CD4-positive, alpha-beta T cell (primary cell): ENCODE data around the gene GBP3. TPM values are rescaled to one million over a fixed set of nuclear protein-coding genes. Genes with fewer than 3 reads are reported as not detected.
"Not testable (repeated sequence)": the region's sequence is repeated elsewhere in the genome, so short reads cannot be mapped to it uniquely, and the experiment has no call there.

Experiments
- ATAC-seq: fragments of 200-7000 bp; cut with Tn5 transposase; one replicate; pipeline ENCODE4 v1.10.0; 2022; ENCODE audit warnings: mild to moderate bottlenecking; ENCODE audit not compliant: poor library complexity
- CTCF ChIA-PET: fragments of 350-600 bp; sonication (Branson Sonifier 250); formaldehyde crosslinking; loops from one replicate; lab custom pipeline; 2021; ENCODE audit warnings: antibody characterized with exemption, inconsistent platforms; lab: Charles Lee
- POLR2A ChIA-PET: fragments of 350-600 bp; sonication (Branson Sonifier 250); formaldehyde crosslinking; loops from one replicate; lab custom pipeline; 2021; ENCODE audit warnings: antibody characterized with exemption, inconsistent platforms; lab: Charles Lee
- DNase-seq, 14 experiments: peaks; one replicate each; pipeline ENCODE4 v3.0.0-alpha.2; 2013 to 2020; ENCODE audit warnings: mixed read lengths in 2 of 14
- H3K27ac ChIP-seq, 2 donors: one replicate each; pipeline versions ENCODE4 v1.5.1 to v1.7.0; 2013; ENCODE audit warnings: low read length in 2 of 2, low read depth in 1 of 2, mild to moderate bottlenecking in 1 of 2
- H3K27me3 ChIP-seq, 2 experiments: 1 replicate in 1 of 2; 2 replicates in 1 of 2; pipeline versions ENCODE4 v1.6.1 to v1.7.0; 2013; ENCODE audit warnings: low read length in 2 of 2, control low read depth in 1 of 2, mild to moderate bottlenecking in 1 of 2, moderate library complexity in 1 of 2; ENCODE audit not compliant: insufficient read depth in 2 of 2, control insufficient read depth in 1 of 2
- H3K36me3 ChIP-seq: one replicate; pipeline ENCODE4 v1.6.1; 2013; ENCODE audit warnings: low read length, control low read depth; ENCODE audit not compliant: insufficient read depth
- H3K4me1 ChIP-seq: one replicate; pipeline ENCODE4 v1.6.1; 2013; ENCODE audit warnings: low read length, control low read depth; ENCODE audit not compliant: insufficient read depth
- H3K4me3 ChIP-seq: one replicate; pipeline ENCODE4 v1.5.1; 2013; ENCODE audit warnings: mild to moderate bottlenecking, low read length, moderate library complexity
- H3K9me3 ChIP-seq, 2 experiments: 1 replicate in 1 of 2; 2 replicates in 1 of 2; pipeline versions ENCODE4 v1.6.1 to v1.7.0; 2013; ENCODE audit warnings: low read length in 2 of 2, mild to moderate bottlenecking in 2 of 2, control low read depth in 1 of 2, moderate library complexity in 1 of 2; ENCODE audit not compliant: control insufficient read depth in 1 of 2, insufficient read depth in 1 of 2
- H3K27ac Mint-ChIP-seq: one replicate; pipeline ENCODE4 v1.8.0; 2020; ENCODE audit warnings: mixed read lengths
- H3K27me3 Mint-ChIP-seq: one replicate; pipeline ENCODE4 v1.8.0; 2021; ENCODE audit warnings: mixed read lengths
- H3K36me3 Mint-ChIP-seq: one replicate; pipeline ENCODE4 v1.8.0; 2021; ENCODE audit warnings: low read depth, mixed read lengths
- H3K4me1 Mint-ChIP-seq: one replicate; pipeline ENCODE4 v1.8.0; 2021; ENCODE audit warnings: low read depth, mixed read lengths
- H3K4me3 Mint-ChIP-seq: one replicate; pipeline ENCODE4 v1.8.0; 2020; ENCODE audit warnings: mild to moderate bottlenecking, mixed read lengths
- H3K9me3 Mint-ChIP-seq: one replicate; pipeline ENCODE4 v1.8.0; 2020; ENCODE audit warnings: mixed read lengths
- CTCF ChIP-seq: fragments of 200-600 bp; IDR thresholded peaks from one replicate; pipeline ENCODE4 v1.8.0; 2022; ENCODE audit warnings: antibody characterized with exemption, mild to moderate bottlenecking
- intact Hi-C, 2 experiments: fragments of 100-400 bp; cut with DNase I in 1 of 2; cut with micrococcal nuclease in 1 of 2; formaldehyde crosslinking; loops; one replicate each; pipeline versions ENCODE4 v1.15.1 to v1.9.0; 2023 to 2025; cut with DNase I, micrococcal nuclease
- total RNA-seq, 174 experiments: library from RNA in 2 of 174; stranded (reverse) in 2 of 174; gene quantifications; one replicate each; pipeline ENCODE4 v1.2.3 and lab custom pipeline; 2021 to 2026

GBP3 gene
- total RNA-seq, 2 experiments from 2014 or later: 17.5 to 20.7 TPM

DNA sequence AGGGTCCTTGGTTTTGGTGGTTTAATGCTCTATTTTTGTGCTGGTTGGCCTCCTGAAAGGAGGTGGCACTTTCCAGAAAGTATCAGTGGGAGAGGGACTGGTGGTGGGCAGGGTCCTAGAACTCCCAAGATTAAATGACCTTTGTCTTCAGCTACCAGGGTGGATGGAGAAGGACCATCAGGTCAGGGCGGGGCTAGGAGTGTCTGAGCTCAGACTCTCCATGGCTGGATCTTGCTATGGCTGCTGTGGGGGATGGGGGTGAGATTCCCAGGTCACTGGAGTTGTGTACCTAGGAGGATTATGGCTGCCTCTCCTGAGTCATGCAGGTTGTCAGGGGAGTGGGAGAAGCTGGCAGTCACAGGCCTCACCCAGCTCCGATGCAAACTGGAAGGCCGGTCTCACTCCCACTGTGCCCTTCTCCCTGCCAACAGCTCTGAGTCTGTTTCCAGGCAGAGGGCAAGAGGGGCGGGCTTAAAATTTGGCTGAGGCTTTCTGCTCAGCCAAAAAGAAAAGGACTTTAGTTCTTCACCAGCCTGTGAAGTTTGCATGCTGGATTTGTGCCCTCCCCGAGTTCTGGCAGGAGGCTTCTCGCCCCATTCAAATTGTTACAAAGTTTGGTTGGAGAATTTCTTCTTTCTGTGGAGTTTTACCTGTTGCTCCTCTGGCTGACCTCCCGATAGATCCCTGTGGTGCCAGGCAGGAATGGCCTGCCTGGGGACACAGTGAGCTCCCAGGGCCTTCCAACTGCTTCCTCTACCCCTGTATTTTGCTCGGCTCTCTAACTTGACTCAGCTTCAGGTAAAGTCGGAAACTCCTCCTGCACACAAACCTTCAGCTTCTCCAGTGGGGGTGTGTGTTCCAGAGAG, 17.1 kb downstream of the GBP3 start:
- peaks cover 10% of the 10 kb centered on the region for H3K4me1 ChIP-seq
- Mint-ChIP-seq H3K4me1 (peaks cover 37% of the 10 kb centered on the region), H3K27ac (no peak overlapping the region), H3K36me3 (peaks cover 72% of the 10 kb centered on the region), H3K4me3 (no peak overlapping the region), H3K27me3 (no peaks in the 10 kb centered on the region), H3K9me3 (no peaks in the 10 kb centered on the region)
- H3K4me3 ChIP-seq: no peak overlapping the region
- no peak overlapping the region for H3K27ac ChIP-seq
- no peak for TF ChIP-seq CTCF
- DNase-seq: no peak
- H3K36me3 ChIP-seq: peaks cover 56% of the 10 kb centered on the region
- ATAC-seq: no peak
- ChIA-PET POLR2A (no interaction called here), CTCF (no interaction called here)
- H3K27me3 ChIP-seq: no peaks in the 10 kb centered on the region
- intact Hi-C loops: no loop called here
- H3K9me3 ChIP-seq: no peaks in the 10 kb centered on the region

DNA sequence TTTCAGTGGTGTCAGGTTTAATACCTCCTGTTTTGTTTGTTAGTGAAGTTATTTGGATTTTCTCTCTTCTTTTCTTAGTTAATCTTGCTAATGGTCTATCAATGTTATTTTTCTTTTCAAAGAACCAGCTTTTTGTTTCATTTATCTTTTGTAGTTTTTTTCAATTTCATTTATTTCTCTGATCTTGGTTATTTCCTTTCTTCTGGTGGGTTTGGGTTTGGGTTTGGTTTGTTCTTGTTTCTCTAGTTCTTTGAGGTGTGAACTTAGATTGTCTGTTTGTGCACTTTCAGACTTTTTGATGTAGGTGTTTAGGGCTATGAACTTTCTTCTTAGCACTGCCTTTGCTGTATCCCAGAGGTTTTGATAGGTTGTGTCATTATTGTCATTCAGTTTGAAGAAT, 20.5 kb downstream of the GBP3 start:
- Histone ChIP-seq H3K36me3 (peaks cover 26% of the 10 kb centered on the region), H3K4me1 (peaks cover 10% of the 10 kb centered on the region)
- H3K27ac Mint-ChIP-seq: peak overlapping the region; percentile 12
- peaks cover 40% of the 10 kb centered on the region for H3K36me3 Mint-ChIP-seq
- peaks cover 45% of the 10 kb centered on the region for H3K4me1 Mint-ChIP-seq
- H3K27me3 ChIP-seq, H3K4me3 ChIP-seq, ATAC-seq, H3K9me3 ChIP-seq, H3K27ac ChIP-seq, H3K27me3 Mint-ChIP-seq, H3K9me3 Mint-ChIP-seq: not testable (repeated sequence)
- peak in 3 of 14 experiments; percentile 27 to 60 (median 38) for DNase-seq
- ChIA-PET CTCF (interaction anchor here (1.1 kb wide), 1 partner anchor 50 kb away, joined by 3 read pairs; no protein-coding TSS in a partner anchor), POLR2A (interaction anchor here (0.6 to 1.9 kb wide), 7 partner anchors 19 to 606 kb away, joined by 3 to 12 read pairs (median 3); partner anchors contain the start of genes GBP1 and GBP3)
- H3K4me3 Mint-ChIP-seq: peak overlapping the region; percentile 1
- intact Hi-C loops: loop anchor here in 1 of 2 experiments (5.0 kb wide), 1 partner anchor 190 kb away; no protein-coding TSS in a partner anchor

DNA sequence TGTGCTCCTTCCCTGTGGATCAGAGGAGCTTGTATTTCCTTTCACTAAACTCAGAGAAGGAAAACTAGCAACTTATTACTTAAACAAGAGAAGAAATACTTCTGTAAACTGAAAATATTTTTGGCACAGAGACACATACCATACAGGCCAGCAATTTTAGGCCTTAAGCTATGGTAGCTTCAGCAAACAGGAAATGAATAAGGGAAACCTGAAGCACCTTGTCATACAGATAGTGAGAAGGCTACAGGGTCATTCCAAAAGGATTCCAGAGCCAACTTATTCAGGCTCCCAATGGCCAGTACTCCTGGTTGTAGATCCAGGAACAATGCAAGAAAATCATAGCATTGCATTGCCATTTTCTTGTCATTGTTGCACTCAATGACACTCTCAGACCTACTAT, 21.2 kb downstream of the GBP3 start:
- Mint-ChIP-seq H3K4me3 (no peak overlapping the region), H3K27me3 (no peaks in the 10 kb centered on the region), H3K9me3 (no peaks in the 10 kb centered on the region), H3K4me1 (peaks cover 45% of the 10 kb centered on the region), H3K27ac (peak overlapping the region; percentile 12), H3K36me3 (peaks cover 34% of the 10 kb centered on the region)
- peaks cover 19% of the 10 kb centered on the region for H3K36me3 ChIP-seq
- TF ChIP-seq CTCF: no peak
- no peaks in the 10 kb centered on the region for H3K27me3 ChIP-seq
- ChIA-PET CTCF (interaction anchor here (1.1 kb wide), 1 partner anchor 51 kb away, joined by 3 read pairs; no protein-coding TSS in a partner anchor), POLR2A (interaction anchor here (0.6 to 1.9 kb wide), 7 partner anchors 18 to 607 kb away, joined by 3 to 12 read pairs (median 3); partner anchors contain the start of genes GBP1 and GBP3)
- ATAC-seq (no peak), DNase-seq (no peak)
- peaks cover 10% of the 10 kb centered on the region for H3K4me1 ChIP-seq
- H3K4me3 ChIP-seq: no peak overlapping the region
- peaks cover 0 to 4% of the 10 kb centered on the region in 2 experiments for H3K9me3 ChIP-seq
- intact Hi-C loops: loop anchor here in 1 of 2 experiments (5.0 kb wide), 1 partner anchor 191 kb away; no protein-coding TSS in a partner anchor
- peak overlapping the region in 1 of 2 donors; percentile 4 for H3K27ac ChIP-seq
